HG02571 (cell line): ENCODE results near the gene NOC4L.
A peak's percentile ranks its signal among the peaks of the same experiment; 100 is the strongest.
"Not testable (repeated sequence)": the region's sequence is repeated elsewhere in the genome, so short reads cannot be mapped to it uniquely, and the experiment has no call there.

Experiments used
- ATAC-seq: cut with Tn5 transposase; IDR thresholded peaks from one replicate; pipeline ENCODE4 v1.9.1; 2021; ENCODE audit warnings: mild to moderate bottlenecking, moderate library complexity; ENCODE audit not compliant: unreplicated experiment

NOC4L gene

GRCh38 chr12:132141976-132142678 lies 2.1 kb upstream of the NOC4L start:
- ATAC-seq, result no peak

GRCh38 chr12:132142679-132143335 lies 1.4 kb upstream of the NOC4L start:
- no peak for ATAC-seq

DNA sequence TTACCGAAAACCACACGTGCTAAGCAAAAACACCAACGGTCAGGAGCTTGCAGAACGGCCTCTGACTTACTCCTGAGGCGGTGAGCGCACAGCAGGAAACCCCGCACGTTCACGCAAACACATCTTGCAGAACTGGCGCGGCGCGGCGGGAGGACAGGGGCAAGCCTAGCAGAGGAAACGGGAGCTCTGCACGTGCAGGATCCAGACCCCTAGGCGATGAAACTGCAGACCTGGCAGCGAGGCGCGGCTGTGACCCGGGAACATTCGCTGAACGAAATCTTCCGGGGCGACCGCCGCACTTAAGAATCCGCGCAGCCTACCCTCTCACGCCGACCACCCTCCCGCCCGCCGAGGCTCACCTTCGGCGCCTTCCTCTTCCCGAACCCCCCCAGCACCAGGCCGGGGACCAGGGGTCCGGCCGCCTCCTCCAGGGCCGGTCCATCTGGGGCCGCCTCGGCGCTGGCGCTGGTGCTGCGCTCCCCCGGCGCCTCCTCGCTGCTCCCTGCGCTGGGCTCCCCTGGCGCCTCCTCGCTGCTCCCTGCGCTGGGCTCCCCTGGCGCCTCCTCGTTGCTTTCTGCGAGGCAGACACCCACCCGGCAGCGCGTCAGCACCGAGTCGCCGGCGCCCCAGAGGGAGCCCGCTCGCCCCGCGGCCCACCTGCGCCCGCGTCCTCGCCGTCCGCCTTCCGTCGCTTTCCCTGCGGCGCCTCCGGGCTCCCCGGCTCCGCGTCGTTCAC lies 753 bp upstream of the NOC4L start:
- ATAC-seq, result peak; percentile 19

DNA sequence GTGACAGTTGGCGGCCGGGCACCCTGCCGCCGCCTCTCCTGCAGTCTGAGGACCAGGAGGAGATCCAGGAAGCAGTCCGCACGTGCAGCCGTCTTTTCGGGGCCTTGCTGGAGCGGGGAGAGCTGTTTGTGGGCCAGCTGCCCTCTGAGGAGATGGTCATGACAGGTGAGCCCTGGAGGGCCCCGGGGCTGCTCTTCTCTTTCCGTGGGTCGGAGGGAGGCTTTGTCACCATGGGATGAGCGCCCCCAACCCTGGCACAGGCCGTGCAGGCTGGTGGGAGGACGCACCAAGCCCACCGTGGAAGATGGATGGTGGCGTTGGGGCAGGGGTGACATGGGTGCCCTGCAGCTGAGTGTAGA lies 532 bp downstream of the NOC4L start:
- ATAC-seq, result no peak

- no peak for ATAC-seq
These were observed 1.1 kb downstream of the NOC4L start for GRCh38 chr12:132145334-132145733.

- no peak for ATAC-seq
These were observed 1.8 kb downstream of the NOC4L start for GRCh38 chr12:132146098-132146497.

GRCh38 chr12:132146772-132147422 lies 2.6 kb downstream of the NOC4L start:
- no peak for ATAC-seq

DNA sequence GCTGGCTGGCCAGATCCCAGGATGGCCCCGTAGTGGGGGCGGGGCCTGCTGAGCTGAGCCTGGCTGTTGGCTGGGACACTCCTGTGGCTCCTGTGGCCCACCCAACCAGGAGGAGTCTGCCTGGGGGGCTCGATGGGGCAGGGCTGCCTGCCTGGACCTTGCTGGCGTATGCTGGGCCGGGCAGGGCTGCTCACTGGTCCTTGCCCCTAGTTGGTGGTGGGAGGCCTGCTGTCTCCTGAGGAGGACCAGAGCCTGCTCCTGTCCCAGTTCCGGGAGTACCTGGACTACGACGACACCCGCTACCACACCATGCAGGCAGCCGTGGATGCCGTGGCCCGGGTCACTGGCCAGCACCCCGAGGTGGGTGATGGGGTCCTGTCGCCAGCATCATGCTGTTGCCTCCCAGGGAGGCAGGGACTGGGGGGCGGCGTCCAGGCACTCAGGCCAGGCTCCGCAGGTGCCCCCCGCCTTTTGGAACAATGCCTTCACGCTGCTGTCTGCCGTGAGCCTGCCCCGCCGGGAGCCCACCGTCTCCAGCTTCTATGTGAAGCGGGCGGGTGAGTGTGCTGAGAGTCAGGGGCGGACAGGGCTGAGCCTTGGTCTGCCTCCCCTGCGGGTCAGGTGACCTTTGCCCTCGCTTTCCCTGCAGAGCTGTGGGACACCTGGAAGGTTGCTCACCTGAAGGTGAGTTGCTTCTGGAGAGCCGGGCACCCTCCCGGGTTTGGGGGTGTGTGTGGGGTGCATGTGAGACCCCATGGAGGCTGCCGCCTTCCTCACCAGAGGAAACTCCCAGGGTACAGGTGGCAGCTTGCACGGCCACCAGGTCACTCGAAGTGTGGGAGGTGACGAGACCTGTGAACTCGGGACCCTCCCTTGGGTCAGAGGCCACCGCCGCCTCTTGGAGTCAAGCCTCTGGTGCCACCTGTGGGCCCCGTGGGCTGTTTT lies 3.4 kb downstream of the NOC4L start:
- no peak for ATAC-seq

GRCh38 chr12:132148368-132149045 lies 4.2 kb downstream of the NOC4L start:
- ATAC-seq, result no peak

DNA sequence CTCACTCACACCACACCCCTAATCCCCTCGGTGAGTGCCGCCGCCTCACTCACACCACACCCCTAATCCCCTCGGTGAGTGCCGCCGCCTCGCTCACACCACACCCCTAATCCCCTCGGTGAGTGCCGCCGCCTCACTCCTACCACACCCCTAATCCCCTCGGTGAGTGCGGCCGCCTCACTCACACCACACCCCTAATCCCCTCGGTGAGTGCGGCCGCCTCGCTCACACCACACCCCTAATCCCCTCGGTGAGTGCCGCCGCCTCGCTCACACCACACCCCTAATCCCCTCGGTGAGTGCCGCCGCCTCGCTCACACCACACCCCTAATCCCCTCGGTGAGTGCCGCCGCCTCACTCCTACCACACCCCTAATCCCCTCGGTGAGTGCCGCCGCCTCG lies 5.3 kb downstream of the NOC4L start:
- not testable (repeated sequence) for ATAC-seq

DNA sequence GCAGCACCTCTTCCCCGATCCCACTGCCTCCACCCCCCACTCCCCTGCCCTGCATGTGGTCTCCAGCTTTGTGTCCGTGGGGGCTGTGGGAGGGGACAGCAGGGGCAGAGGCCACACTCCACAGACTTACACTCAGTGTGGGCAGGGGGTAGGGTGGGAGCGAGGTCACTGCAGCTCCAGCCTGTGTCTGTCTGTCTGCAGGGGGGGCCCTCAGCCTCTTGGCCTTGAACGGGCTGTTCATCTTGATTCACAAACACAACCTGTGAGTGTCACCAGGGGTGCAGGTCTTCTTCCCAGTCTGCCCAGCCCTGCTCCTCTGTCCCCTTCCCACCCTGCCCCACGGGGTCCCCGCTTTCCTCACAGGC lies 6.5 kb downstream of the NOC4L start:
- ATAC-seq, result no peak

DNA sequence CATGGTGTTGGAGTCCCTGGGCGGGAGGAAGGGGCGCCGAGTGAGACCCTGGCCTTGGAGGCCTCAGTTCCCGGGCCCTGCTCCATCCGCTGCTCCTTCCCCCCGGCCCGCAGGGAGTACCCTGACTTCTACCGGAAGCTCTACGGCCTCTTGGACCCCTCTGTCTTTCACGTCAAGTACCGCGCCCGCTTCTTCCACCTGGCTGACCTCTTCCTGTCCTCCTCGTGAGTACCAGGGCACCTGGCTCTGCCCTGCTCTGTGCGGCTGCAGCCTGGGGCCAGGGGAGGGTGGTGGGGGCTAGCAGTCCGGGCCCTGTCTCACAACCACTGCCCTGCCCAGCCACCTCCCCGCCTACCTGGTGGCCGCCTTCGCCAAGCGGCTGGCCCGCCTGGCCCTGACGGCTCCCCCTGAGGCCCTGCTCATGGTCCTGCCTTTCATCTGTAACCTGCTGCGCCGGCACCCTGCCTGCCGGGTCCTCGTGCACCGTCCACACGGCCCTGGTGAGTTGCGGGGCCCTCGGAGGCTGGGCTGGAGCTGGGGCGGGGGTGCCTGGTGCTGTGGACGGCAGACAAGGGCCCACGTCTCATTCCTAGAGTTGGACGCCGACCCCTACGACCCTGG lies 7.0 kb downstream of the NOC4L start:
- ATAC-seq, result no peak

DNA sequence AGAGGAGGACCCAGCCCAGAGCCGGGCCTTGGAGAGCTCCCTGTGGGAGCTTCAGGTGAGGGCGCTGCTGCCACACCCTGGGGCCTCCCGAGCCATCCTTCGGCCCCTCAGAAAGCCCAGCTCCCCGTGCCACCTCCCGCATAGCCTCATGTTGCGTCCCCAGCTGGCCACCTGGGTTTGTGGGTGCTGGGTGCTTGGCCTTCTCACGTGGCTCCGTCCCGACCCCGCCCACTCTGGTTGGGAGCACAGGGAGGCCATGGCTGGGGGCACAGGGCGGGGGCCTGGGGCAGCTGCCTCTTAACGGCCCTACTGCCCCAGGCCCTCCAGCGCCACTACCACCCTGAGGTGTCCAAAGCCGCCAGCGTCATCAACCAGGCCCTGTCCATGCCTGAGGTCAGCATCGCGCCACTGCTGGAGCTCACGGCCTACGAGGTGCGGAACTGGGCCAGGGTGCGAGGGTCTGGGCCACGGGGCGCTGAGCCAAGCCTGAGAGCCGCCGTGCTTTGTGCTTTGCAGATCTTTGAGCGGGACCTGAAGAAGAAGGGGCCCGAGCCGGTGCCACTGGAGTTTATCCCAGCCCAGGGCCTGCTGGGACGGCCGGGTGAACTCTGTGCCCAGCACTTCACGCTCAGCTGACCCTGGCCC lies 7.6 kb downstream of the NOC4L start:
- ATAC-seq, result no peak

GRCh38 chr12:132152411-132152821 lies 8.2 kb downstream of the NOC4L start:
- ATAC-seq, result no peak

DNA sequence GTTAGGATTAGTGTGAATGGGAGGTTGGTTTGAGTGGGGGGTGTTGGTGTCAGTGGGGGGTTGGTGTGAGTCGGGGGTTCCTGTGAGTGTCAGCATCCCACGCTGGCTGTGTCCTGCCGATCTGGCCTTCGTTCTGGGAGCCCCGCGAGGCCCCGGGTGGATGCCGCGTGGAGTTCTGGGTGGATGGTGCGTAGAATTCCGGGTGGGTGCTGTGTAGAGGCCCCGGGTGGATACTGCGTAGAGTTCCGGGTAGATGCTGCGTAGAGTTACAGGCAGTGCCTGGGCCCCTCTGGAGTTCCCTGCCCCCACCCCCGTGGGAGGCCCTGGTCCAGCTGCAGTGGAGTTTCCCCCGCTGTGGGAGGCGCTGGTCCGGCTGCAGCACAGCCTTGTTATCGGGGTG lies 8.7 kb downstream of the NOC4L start:
- no peak for ATAC-seq

DNA sequence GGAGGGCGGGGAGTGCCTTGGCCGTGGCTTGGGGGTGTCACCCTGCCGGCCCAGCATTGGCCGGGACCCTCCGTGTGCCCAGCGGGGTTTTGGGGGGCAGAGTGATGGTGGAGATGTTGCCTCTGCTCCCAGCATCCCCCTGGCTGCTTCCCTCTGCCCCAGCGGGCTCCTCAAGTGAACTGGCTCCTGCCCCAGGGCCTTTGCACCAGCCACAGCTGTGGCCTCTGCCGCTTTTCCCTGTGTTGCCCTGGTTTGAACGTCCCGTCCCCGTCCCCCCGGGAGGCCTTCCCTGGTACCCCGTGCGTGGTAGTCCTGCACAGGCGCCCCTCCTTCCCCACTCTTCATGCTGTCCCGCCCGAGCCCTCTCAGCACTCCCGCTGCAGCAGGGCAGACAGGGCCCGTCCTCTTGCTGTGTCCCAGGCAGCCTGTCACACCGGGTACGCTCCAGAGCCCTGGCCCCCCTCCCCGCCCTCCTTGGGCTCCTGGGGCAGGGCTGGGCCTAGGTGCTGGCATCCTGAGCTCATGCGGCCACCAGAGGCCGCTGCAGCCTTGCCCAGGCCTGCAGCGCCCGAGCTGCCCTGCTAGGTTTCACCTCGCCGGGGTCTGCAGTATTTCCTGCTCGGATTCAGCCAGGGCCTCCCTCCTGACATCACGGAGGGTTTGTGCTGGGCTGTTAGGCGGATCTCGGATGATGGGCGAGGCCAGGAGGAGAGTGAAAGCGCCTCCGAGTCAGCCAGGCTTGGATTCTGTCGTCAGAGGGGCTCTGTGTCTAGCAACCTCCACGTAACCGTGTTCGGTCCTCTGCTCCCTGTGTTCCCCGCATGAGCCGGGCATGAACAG lies 9.5 kb downstream of the NOC4L start:
- peak; percentile 65 for ATAC-seq

DNA sequence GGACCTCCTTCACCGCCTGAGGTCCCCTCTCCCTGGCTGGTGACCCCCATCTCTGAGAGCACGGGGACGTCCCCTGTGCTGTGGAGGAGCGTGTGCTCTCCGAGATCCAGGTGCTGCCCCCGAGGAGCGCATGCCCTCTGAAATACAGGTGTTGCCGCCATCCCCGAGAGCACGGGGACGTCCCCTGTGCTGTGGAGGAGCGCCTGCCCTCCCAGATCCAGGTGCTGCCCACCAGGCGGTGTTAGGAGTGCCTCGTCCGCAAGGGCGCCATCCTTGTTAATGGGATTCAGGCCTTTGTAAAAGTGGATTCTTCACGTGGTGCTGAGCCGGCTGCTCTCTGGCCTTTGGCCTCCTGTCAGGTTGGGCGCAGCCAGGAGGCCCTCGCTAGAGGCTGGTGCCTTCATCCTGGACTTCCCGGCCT lies 10.1 kb downstream of the NOC4L start:
- ATAC-seq, result no peak
